Transverse colon (tissue), 4 donors: ENCODE results near the gene MAP1LC3B.

Experiments used
- POLR2A ChIP-seq: fragments of 450-650 bp; IDR thresholded peaks from one replicate; pipeline ENCODE4 v1.6.1; 2016; ENCODE audit warnings: antibody characterized with exemption, mild to moderate bottlenecking, moderate library complexity
- POLR2AphosphoS5 ChIP-seq, 3 donors: sonication (generic); formaldehyde crosslinking; IDR thresholded peaks; one replicate each; pipeline ENCODE4 v1.6.1; 2016; ENCODE audit warnings: antibody characterized with exemption in 3 of 3
- TF ChIP-seq, protein P1 (sequence below), 5 experiments: fragments of 200-600 bp in 3 of 5; fragments of 450-650 bp in 2 of 5; sonication (generic) in 3 of 5; IDR thresholded peaks; 1 replicate in 2 of 5; 2 replicates in 3 of 5; pipeline ENCODE4 v1.5.1; 2016 to 2017; ENCODE audit warnings: antibody characterized with exemption in 5 of 5, inconsistent platforms in 3 of 5, mild to moderate bottlenecking in 2 of 5, moderate library complexity in 1 of 5

DNA sequence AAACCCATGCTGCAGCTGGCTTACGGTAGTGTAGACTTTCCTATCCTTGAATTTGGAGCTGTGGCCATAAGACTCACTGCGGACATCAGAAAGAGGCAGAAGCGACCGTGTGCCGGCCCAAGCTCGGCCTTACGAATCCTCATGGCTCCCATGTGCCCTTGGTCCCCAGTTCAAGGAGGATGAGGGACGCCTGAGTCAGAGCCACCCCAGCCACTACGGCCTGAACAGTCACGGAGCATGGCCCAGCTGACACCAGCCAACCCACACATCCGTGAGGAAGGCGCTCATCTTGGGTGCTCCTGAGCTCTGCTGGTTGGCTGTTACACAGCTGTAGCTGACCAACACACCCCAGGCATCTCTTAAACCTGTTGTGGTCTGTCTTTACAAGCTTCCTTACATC is 56.7 kb downstream of the MAP1LC3B start:
- no peak for TF ChIP-seq POLR2AphosphoS5 (IDR thresholded peaks at IDR 0.05)
- TF ChIP-seq POLR2A = no peak
- TF ChIP-seq, protein P1, sequence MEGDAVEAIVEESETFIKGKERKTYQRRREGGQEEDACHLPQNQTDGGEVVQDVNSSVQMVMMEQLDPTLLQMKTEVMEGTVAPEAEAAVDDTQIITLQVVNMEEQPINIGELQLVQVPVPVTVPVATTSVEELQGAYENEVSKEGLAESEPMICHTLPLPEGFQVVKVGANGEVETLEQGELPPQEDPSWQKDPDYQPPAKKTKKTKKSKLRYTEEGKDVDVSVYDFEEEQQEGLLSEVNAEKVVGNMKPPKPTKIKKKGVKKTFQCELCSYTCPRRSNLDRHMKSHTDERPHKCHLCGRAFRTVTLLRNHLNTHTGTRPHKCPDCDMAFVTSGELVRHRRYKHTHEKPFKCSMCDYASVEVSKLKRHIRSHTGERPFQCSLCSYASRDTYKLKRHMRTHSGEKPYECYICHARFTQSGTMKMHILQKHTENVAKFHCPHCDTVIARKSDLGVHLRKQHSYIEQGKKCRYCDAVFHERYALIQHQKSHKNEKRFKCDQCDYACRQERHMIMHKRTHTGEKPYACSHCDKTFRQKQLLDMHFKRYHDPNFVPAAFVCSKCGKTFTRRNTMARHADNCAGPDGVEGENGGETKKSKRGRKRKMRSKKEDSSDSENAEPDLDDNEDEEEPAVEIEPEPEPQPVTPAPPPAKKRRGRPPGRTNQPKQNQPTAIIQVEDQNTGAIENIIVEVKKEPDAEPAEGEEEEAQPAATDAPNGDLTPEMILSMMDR (IDR thresholded peaks at IDR 0.05) = no peak
